Activated CD4-positive, alpha-beta T cell treated with anti-CD3 and anti-CD28 coated beads, Interleukin-2, amount 50 U/mL, for 1 hour (primary cell): ENCODE data around the gene ADD2.
"Not testable (repeated sequence)": the region's sequence is repeated elsewhere in the genome, so short reads cannot be mapped to it uniquely, and the experiment has no call there.

ENCODE experiments used
- DNase-seq: peaks from one replicate; pipeline ENCODE4 v3.0.0-alpha.2; 2020

ADD2 gene

GRCh38 chr2:70670202-70670601 lies 97.8 kb downstream of the ADD2 start:
- DNase-seq: no peak

DNA sequence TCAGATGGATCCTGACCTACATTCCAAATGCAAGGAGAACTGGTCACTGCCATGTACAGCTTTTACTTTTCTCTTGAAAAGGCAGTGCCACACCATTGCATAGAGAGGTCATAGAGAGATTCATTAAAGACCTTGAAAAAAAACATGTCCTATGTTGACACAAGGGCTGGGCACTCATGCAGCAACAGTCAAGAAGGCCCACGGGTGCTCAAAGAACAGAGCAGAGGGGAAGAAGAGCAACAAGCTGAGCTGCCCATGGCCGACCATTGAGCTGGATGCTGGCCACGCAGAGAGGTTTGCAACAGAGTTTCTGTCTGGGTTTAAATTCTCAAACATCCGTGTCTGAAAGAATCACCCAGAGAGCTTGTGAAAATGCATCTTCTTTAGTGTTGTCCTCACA lies 99.1 kb downstream of the ADD2 start:
- DNase-seq: no peak

DNA sequence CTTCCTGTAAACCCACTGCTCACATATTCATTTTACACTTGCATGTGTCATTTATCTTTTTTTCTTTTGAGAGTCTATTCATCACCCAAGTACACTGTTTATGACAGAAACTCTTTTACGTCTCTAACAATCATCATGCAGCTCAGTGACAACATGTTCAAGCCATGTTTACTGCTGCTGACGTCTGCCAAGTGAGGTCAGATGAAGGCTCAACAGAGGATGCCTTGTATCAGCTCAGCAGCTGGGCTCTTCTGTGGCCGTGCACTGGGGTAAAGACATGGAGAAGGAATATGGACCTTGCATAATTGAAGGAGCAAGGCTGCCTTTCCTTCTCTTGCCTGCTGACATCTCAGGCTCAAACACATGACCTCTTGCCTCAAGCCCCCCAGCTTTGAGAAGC lies 99.6 kb downstream of the ADD2 start:
- no peak for DNase-seq

DNA sequence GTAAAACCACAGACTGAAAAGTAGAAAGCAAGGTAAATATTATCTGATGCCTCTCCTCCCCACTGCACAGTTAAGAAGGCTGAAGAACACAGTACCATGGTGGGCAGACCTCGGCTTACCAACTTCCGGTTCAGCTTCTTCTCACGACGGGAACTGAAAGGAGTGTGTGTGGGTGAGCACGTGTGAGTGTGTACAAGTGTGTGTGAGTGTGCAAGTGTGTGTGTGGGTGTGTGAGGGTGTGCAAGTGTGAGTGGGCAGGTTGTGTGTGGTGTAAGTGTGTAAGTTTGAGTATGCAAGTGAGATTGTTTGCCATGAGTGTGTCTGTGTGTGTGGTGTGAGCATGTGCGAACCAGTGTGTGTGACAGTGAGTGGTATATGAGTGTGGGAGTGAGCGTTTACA lies 103.5 kb downstream of the ADD2 start:
- no peak for DNase-seq

DNA sequence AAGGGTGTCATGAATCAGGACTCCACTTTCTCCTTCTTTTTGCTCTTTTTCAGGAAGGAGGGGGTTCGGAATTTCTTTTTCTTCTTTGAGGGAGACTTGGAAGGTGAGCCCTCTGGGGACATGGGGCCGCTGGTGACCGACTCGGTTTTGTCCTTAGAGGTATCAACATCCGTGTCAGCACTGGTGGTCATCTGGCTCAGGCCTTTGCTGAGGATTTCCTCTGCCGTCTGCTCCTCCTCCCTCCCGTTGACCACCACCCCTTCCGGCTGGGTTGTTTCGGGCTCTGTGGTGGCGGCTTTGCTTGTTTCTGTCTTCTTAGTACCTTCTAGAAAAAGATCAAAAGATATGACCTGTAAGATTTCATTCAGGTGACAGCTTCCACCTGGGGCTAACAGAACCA lies 104.6 kb downstream of the ADD2 start:
- DNase-seq: no peak

GRCh38 chr2:70659551-70659950 lies 108.4 kb downstream of the ADD2 start:
- no peak for DNase-seq

- no peak for DNase-seq
Observed at GRCh38 chr2:70658476-70658875, 109.5 kb downstream of the ADD2 start.

GRCh38 chr2:70657246-70657645 lies 110.8 kb downstream of the ADD2 start:
- no peak for DNase-seq

DNA sequence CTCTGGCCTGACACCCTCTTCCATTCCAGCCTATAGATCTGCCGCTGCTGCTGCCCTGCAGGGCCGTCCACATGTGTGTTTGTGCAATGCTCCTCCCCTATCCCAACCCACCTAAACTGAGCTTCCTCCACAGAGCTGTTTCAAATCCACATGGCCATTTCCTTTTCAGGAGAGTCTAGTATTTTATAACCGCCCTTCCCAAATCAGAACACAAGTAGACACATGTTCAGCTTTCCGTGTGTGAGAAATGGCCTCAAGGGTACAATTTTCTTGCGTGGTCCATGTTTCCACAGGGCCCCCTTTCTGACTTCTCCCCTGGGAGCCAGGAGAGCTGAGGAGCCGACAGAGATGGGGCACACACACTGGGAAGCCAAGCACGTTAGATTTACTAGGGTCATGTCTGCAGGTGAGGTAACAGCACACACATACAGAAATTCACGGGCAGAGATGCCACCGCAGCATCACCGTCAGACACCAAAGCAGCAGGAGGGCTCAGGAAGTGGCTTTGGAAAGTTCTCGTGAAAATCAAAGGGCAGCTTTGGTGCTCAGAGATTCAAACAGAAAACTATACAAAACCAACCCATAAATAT lies 111.5 kb downstream of the ADD2 start:
- DNase-seq: peak; percentile 41

DNA sequence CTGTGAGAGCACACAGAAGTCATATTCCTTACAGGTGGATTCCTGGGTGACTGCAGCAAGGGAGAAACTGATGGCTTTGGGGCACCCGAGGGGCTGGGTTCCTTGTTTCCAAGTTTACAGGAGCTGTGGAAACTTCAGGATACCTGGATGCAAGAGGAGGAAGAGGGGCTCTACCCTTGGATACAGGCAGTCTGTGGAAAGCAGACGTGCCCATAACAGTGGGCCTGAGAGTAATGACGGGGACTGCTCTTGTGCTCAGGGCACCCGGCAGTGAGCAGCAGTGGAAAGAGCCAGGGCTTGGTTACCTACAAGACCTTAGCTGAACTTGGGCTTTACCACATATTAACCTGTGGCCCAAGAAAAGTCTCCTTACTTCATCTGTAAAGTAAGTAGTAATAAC lies 112.2 kb downstream of the ADD2 start:
- no peak for DNase-seq

DNA sequence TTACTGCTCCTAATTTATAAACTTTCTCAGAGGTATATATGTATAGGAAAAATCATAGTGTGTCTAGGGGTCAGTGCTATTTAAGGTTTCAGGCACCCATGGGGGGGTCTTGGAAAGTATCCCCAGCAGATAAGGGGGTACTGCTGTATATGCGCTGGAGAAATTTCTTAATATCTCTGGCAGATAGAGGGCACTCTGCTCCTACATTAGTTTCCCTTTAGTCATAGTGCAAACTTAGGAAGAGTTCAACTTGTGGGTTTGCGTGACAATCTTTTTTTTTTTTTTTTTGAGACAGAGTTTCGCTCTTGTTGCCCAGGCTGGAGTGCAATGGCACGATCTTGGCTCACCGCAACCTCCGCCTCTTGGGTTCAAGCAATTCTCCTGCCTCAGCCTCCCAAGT lies 112.8 kb downstream of the ADD2 start:
- not testable (repeated sequence) for DNase-seq

DNA sequence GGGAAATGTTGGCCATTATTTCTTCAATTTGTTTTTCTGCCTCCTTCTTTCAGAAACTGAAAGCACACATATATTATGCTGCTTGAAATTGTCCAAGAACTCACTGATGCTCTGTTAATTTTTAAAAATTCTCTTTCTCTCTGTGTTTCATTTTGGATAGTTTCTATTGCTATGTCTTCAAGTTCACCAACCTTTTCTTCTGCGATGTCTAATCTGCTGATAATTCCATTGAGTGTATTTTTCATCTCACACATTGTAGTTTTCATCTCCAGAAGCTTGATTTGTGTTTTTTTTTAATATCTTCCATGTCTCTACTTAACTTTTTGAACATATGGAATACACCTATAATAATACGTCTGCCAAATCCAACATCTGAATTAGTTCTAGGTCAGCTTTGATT lies 116.3 kb downstream of the ADD2 start:
- no peak for DNase-seq

- no peak for DNase-seq
Observed at GRCh38 chr2:70651014-70651413, 117.0 kb downstream of the ADD2 start.

GRCh38 chr2:70648961-70649360 lies 119.0 kb downstream of the ADD2 start:
- no peak for DNase-seq

GRCh38 chr2:70647873-70648481 lies 120.0 kb downstream of the ADD2 start:
- DNase-seq: peak; percentile 72

DNA sequence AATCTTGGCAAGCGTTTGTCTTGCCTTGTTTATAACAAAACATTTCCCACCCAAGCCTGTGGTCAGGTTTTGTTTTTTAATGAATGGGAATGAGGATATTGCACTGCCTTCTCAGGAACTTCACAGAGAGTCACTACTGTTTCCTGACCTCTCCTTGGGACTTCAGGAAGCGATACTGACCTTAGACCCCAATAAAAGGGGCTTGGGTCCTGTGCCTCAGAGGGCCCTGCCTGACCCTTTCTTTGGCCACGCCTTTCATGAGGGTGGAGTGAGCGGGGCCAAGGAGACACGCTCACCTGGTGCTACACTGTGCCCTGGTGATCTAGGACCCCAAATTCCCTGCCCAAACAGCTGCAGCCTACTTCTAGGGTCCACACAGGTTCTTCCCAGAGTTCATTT lies 121.6 kb downstream of the ADD2 start:
- no peak for DNase-seq

- DNase-seq: no peak
Observed at GRCh38 chr2:70645733-70646419, 122.1 kb downstream of the ADD2 start.

- DNase-seq: peak; percentile 15
Observed at GRCh38 chr2:70643715-70644114, 124.3 kb downstream of the ADD2 start.

DNA sequence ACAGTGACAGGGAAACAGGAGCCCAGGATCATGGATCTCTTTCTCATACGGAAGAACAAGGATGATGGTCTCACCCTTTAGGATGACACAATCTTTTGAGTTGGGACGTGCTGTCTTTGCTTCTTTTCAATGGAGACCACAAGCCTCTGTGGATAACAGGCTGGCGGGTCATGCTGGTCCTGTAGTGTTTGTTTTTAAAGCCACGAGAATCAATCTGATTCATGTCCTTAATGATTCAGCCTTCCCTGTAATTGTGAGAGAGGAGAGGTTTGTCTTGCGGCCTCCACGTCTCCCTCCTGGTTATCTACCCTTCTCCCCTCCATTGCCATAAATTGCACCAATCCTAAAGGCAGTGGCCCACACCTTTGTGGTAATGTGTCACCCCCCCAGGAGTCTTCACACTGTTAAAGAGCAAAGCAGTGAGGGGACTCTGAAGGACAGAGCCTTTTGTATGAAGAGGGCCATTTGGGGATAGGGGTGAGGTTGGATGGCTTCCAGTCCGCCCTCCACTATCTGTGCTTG lies 126.7 kb downstream of the ADD2 start:
- no peak for DNase-seq

DNA sequence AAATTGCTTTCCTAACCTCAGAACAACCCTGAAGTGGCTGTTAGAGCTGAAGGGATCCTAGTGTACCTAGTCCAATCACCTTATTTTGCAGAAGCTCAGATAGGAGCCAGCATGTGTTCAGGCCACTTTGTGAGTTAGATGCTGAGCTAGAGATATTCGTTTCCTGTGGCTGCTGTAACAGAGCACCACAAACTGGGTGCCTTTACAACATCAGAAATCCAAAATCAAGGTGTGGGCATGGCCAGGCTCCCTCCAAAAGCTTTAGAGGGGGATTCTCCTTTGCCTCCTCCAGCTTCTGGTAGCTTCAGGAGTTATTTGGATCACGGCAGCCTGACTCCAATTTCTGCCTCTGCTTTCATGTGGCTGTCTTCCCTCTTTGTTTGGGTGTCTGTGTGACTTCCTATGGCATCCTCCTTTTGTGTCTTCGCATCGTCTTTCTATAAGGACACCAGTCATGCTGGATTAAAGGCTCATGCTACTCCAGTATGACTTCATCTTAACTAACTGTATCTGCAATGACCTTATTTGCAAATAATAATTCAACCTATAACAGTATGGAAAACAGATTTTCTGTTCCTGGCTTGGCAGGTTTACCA lies 128.1 kb downstream of the ADD2 start:
- DNase-seq: no peak

DNA sequence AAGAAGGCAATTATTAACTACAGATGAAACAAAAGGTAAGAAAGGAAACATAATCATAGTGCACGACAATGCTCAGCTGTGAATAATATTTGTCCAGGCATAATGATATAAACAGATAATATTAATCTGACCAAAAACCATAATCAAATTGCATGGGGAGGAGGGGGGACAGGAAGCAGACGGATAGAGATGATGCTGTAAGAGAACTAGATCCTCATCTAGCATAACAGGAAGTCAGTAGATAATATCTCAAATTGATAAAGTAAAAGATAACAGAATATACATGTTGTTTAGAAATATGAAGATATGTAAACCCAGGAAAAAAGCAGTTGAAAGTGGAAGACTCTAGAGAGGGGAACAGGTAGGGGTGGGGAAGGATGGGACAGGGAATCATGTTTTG lies 129.4 kb downstream of the ADD2 start:
- no peak for DNase-seq

- DNase-seq: no peak
Observed at GRCh38 chr2:70633508-70633907, 134.5 kb downstream of the ADD2 start.

DNA sequence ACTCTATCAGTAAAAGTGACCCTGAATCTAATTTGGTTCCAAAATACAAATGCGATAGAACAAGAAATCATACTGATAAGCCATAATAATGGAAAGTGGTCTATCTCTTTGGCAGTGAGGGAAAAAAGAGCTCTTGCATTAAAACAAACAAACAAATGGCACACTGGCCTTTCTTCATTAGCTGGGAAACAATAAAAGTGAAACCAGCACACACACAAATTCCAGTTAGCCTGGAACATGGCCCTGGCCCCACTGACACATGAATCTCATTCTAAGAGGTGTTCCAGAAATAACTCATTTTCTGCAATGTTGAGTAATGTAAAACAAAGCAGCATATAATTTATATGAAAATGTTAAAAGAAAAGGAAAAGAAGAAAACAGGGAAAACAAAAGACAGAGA lies 135.0 kb downstream of the ADD2 start:
- no peak for DNase-seq

DNA sequence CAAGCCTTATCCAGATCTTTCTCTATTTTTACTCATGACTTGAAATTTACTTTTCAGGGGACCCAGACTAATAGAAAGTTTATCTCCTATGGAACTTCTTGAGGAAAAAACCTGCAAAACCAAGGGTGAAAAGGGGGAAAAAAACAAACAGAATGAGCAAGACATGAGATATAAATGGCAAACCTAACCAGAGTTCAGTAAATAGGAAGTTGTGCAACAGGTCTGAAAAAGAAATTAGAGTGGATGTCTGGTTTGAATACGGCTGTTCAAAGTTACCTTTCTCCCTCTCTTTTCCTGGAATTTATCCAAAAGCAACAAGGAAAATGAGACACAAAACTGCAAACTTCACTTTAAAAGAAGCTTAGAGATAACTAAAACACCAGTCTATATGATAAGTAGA lies 135.6 kb downstream of the ADD2 start:
- no peak for DNase-seq
